ENCODE data around the gene TDRD7.
"Not testable (repeated sequence)": the region's sequence is repeated elsewhere in the genome, so short reads cannot be mapped to it uniquely, and the experiment has no call there.

The TDRD7 gene

DNA sequence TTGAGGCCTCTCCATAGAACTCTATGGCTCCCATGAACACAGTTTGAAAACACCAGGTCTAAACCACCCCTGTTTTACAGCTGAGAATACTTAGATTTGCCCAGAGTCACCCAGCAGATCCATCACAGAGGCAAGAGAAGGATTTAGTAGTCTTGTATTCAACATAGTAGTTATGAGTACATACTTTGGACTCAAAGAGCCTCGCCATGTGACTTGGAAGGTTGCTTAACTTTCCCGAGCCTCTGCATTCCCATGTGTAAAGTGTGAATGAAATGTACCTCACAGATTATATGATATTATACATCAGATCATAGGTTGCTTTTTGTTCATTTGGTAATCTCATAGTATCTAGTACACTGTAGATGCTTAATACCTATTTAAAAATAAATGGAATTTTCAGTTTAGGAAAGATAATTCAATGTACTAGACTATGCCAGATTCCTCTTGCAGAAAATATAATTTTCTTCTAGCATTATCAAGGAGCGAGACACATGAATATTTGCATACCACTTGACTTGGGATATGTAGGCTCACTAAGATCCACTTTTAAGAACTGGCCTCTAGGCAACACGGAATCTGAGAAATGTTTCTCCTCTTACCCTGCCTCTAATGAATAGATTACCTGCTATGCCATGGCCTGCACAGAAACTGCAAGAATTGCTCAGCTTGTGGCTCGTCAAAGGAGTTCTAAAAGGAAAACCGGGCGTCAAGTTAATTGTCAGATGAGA is 18.6 kb downstream of the TDRD7 start:
- DNase-seq: no peak

DNA sequence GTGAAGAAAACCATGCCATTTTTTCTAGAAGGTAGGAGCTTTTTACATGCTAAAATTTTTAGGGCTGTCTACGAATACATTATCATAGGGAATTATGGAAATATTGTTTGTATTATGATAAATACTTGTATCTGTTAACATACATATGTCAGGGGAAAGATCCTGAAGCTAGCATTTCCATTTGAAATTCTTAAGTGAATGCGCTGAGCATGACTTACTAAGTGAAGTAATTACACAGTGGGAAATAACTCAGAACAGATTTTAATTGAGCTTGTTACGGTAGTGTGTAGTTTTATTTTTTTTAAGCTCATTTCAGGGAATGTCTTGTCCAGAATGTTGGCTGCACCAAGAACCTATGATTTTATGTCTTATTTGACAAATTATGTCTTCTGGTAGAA is 19.1 kb downstream of the TDRD7 start:
- no peak for DNase-seq

DNA sequence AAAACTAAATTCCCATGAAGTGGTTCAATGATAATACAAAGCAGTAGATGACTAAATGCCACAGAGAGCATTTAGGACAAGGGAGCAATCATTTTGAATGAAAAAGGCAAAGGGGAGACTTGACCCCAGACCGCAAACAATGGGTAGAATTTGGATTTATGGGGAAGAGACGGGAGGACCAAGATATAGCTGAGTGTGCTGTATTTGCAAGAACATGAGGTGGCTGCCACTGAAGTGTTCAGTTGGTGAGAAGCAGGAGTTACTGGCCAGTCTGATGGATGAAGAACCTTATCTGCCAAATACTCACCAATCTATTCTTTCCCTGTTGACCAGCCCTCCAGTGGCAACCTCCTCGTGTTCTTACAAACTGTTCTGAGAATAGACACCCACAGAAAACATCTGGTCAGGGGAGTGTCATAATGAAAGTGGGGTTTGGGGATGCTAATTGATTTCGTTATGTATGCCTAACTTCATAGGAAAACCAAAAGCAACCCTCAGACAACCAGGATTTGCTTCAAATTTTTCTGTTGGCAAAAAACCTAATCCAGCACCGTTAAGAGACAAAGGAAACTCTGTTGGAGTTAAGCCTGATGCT is 19.8 kb downstream of the TDRD7 start:
- no peak for DNase-seq

DNA sequence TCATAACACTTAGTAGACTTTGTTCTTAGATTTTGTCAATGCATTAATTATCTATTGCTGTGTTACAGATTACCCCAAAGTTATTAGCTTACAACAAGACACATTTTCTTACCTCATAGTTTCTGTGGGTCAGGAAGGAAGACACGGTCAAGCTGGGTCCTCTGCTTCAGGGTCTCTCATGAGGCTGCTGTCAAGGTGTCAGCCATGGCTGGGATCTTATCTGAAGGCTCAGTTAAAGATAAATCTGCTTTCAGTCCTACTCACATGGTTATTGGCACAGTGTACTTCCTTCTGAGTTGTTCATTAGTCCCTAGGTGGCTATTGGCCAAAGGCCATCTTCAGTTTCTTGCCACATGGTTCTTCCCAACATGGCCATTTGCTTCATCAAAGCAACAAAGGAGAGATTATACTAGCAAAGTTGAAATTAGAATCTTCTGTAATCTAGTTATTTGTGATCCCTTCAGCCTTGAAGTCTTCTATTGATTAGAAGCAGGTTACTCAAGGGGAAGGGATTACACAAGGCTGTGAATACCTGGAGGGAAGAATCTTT is 25.2 kb downstream of the TDRD7 start:
- DNase-seq: no peak

DNA sequence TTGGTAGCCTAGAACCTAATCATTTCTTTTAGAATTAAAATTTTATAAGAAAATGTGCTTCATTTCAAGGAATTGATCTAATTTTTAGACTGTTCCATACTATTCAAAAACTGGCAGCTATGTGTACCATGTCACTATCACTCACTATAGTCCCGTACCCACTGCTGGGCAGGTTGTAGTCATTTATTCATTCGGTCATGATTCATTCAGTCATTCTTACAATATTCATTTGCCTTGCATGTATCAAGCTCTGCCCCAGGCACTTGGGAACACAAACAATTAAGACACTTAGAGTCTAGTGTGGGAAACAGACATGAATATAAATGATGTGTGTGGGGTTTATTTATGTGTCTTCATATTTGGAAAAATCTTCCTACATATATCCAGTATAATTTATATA is 26.4 kb downstream of the TDRD7 start:
- no peak for DNase-seq

DNA sequence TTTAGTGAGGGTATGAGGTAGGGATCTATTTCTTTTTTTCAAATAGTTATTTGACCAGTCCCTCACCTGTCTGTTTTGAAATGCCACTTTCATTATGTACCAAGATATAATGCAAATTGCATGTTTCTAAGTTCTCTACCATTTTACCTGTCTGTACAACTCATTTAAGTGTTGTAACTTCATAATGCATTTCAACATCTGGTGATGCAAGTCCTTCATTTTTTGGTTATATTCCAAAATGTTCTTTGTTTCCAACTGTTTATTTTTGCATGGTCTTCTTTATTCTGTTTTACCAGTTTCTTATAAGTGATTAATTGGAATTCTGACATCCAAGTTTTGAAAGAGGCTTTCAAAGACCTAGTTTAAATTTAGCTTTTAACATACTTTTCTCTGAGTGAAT is 26.8 kb downstream of the TDRD7 start:
- DNase-seq: no peak

DNA sequence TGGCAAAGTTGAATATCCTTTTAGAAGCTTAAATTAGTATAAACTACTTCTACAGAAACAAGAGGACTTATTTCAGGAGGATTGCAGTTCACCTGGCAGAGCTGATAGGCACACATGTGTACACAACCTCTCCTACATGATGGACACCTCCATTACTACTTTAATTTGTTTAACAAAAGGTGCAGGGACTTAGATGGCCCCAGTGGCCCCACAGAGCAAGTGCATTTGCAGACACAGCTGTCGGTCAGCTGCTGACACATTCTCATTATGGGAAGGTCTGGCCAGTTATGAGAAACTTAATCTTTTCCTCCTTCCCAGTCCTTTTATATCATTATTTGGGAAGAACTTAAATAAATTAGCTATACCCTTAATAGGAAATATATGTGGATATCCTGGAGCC is 28.3 kb downstream of the TDRD7 start:
- no peak for DNase-seq

DNA sequence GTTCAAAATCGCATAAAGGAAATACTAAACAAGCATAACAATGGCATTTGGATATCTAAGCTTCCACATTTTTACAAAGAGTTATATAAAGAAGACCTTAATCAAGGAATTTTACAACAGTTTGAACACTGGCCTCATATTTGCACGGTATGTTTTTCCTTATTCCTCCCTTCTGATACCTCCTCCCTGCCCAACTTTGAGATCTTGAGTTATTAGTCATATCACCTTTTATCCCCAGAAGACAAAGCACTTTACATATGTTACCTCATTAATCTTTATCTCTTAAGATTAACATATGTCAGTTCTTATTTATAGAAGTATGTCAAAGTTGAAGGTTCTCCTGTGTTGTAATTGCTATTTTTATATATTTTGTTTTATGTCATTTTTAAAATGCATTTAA is 29.8 kb downstream of the TDRD7 start:
- no peak for DNase-seq

DNA sequence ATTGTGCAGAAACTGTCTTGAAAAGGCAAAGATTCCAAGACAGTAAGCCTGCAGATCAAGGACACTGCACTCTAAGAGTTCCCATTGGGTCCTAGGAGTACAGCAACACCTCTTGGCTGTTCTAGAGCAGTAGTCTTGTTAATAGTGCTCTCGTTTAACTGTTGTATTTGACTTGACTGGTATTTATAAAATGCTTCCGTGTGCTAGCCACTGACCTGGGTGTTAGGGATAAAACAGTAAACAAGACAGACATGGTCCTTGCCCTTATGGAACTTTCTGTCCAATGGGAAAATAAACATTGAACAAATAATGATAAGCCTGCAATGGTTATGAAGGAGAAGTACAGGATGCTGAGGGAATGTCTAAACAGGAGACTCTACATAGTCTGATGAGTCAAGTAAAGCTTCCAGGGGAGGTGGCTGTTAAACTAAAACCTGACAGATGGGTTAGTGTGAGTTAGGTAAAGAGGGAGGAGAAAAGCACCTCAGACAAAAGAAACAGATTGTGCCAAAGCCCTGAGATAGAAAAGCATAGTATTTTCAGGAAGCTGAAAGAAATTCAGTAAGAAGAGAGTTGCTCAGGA is 33.3 kb downstream of the TDRD7 start:
- DNase-seq: no peak

DNA sequence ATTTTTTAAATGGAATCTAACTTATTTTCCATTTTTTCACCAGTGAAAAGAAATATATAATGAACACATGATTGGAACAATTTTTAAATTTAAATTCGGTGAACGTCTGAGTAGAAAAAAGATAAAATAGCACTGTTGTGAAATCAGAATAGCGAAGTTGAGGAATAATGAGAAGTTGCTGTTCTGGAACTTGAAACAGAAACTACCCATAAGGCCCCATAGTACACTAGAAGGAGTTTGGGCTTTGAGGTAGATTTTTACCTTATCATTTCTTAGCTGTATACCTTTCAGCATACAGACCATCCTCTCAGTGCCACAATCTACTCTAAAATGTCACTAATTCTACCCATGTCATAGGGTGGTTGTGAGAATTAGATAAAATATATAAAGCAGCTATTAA is 35.1 kb downstream of the TDRD7 start:
- DNase-seq: no peak

DNA sequence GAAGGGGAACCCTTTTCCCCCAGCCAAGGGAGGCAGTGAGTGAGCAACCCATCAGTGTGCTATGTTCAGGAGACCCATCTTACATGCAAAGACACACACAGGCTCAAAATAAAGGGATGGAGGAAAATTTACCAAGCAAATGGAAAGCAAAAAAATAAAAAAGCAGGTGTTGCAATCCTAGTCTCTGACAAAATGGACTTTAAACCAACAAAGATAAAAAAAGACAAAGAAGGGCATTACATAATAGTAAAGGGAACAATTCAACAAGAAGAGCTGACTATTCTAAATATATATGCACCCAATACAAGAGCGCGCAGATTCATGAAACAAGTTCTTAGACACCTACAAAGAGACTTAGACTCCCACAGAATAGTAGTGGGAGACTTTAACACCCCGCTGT is 41.7 kb downstream of the TDRD7 start:
- DNase-seq: not testable (repeated sequence)

DNA sequence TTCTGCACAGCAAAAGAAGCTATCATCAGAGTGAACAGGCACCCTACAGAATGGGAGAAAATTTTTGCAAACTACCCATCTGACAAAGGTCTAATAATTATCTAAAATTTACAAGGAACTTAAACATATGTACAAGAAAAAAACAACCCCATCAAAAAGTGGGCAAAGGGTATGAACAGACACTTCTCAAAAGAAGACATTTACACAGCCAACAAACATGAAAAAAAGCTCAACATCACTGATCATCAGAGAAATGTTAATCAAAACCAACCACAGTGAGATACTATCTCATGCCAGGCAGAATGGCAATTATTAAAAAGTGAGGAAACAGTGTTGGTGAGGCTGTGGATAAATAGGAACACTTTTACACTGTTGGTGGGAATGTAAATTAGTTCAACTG is 44.9 kb downstream of the TDRD7 start:
- not testable (repeated sequence) for DNase-seq

DNA sequence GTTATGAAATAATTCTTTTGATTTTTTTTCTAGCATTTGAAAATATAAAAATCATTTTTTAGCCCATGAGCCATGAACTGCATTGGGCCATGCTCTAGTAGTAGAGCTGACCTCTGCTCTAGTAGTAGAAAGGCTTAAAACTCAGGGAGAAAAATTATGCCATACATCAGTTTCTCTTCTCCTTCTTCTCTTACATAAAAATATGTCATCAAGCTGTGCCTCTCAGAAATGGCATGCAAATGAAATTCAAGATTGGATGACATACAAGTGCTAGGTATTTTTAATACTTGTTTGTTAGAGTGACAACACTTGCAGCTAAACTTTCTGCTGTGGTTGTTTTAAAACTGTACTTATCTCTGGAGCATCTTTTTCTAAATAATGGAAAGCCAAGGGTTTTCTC is 47.4 kb downstream of the TDRD7 start:
- no peak for DNase-seq

DNA sequence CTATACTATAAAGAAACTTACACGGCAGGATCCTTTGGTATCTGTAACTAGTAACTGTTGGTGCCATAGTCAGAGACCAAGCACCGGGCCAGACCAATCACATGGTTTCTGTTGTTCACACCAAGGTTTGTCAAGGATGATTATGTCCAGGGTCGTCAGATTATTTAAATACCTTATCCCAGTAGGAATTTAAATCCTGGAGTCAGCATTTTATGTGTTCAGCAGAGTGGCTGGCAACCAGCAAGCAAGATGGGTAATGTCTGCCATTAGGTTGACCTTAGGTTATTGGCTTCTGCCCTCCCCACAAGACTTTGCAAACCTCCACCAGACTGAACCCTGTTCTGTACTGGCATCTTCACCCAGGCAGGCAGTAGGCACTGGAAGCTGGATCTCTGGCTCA is 50.3 kb downstream of the TDRD7 start:
- DNase-seq: no peak

DNA sequence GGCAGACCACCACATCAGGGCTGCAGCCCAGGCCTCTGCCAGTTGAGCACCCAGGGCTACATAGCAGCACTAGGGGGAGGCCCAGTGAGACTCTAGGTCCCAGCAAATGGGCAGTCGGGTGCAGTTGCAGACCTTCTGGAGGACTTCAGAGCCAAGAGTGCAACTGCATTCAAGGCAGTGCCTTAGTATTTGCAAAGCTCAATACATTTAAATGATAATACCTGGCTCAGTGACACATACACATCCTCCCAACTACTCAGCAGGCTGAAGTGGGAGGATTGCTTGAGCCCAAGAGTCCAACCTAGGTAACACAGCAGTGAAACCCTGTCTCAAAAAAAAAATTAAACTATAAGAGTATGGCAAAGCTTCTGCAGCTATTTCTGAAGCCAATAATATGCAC is 51.0 kb downstream of the TDRD7 start:
- DNase-seq: no peak

DNA sequence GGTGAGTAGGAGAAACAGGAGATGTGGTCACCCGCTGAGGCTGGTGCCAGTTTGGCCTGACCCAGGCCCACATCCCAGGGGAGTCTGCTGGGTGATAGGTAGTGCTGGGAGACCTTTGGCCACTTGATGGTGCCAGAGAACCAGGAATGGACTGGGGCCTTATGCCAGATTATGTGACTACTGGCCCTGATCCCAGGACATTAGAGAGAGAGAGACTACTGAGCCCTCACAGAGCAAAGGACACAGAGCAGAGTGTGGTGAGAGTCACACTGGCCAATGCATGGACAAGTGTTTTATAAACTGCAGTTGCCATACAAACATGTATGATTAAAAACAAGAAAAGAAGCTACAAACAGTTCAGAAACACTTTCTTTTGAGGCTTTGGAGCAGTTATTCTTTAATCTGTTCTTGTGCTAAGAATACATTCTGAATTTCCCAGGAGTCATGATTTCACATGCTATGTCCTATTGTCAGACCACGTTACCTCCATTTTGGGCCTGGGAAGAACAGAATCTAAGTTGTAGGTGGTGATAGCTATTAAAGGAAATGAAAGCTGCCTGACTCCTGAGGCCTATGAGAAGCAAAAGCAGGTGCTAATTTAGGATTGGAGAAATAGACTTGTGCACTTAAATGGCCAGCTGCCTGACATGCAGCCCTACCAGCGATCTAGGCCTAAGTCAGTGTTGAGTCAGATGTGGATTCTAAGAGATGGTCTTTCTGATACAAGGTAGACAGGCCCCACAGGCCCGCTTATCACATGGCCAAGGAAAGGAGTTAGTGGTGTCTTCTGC is 57.0 kb downstream of the TDRD7 start:
- DNase-seq: peak; percentile 42

DNA sequence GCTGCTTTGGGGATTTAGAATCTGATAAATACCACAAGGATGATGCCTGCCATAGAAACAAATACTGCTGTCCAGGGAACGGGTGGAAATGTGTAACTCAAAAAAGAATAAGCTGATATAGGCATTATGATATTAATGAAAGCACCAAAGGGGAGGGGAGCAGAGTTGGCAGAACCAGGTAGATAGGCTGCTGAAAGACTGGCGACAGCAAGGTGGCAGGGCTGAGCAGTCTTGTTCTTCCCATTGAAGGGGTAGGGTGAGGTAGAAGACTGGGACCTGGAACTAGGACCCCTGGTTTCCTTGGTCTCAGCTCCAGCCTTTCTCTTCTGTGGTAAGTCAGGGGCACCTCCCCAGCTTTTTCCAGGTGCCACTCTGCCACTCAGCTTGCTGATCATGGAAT is 58.2 kb downstream of the TDRD7 start:
- DNase-seq: no peak

DNA sequence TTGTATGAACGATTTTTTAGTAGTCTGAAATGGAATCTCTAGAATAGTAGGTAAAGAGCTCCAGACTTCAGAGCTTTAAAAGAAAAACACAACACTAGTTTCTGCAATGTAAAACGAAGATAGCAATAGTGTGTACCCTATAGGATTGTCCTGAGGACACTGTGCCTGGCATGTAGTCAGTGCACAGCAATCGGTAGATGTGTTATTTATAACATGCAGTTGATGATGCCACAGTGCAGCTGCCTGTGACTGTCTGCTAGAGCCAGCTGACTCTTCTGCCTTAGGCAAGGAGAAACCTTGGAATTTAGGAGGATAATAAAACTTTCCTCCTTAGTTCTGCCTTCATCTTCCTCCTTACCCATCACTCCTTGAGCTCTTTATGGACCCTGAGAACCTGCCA is 61.8 kb downstream of the TDRD7 start:
- no peak for DNase-seq

DNA sequence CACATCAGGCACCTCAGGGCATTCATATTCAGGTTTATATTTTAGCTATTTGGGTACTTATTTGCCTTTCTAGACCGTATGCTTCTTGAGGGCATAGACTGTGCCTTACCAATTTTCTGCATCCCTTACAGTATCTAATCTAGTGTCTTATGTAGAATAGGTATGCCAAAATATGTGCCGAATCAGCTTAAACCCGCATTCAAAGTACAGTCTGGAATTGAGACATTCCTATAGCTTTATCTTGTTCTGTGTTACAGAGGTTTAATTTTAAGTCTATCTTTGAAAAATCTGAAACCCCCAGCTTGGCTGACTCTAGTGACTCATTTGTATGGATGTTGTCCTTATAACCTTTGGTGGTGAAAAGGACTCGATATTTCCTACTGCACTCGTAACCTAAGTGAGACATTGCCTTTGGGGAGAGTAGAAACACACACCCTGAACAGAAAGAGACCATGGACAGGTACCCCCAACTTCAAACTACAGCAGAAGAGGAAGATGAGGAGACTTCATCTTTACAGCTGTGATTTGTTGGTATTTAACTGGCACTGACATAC is 62.6 kb downstream of the TDRD7 start:
- DNase-seq: no peak

DNA sequence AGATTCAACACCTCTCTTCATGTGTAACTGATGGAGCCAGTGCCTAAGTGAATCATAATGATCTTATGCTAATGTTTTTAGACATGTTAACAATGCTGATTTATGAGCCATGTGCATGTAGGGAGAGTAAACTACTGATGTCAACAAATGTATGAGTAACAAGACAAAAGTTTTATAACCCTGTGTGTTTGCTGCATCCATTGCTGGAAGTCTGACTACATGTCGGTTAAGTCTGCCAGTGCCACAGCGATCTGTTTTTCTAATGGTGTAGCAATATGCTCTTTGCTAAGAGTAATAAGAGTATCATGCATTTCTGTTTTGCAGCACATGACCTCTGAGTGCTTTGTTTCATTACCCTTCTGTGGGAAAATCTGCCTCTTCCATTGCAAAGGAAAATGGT is 63.2 kb downstream of the TDRD7 start:
- DNase-seq: no peak

DNA sequence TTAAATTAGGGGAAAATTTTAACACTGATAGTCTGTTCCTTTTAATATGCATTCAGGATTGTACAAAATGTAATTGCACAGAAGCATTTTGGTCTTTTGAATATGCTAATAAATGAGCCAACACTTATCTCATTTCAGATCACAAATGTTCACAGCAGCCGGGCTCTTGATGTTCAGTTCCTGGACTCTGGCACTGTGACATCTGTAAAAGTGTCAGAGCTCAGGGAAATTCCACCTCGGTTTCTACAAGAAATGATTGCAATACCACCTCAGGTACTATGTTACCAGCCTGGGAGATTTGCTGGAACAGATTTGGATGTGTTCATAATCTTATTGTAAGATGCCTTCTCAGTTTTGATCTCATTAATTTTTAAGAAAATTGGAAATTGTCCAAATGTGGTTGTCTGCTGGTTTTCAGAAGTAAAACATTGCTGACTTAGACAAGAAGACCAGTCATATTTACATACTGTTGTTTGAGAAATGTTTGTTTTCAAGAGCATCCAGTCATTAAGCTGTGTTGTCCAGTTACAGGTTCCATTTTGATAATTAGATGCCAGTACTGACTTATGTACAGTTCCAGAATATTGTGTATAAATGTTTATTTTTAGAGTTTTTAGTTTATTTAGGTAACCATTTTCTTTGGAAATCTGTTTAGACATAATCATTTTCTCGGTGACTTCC is 66.5 kb downstream of the TDRD7 start:
- DNase-seq: no peak

DNA sequence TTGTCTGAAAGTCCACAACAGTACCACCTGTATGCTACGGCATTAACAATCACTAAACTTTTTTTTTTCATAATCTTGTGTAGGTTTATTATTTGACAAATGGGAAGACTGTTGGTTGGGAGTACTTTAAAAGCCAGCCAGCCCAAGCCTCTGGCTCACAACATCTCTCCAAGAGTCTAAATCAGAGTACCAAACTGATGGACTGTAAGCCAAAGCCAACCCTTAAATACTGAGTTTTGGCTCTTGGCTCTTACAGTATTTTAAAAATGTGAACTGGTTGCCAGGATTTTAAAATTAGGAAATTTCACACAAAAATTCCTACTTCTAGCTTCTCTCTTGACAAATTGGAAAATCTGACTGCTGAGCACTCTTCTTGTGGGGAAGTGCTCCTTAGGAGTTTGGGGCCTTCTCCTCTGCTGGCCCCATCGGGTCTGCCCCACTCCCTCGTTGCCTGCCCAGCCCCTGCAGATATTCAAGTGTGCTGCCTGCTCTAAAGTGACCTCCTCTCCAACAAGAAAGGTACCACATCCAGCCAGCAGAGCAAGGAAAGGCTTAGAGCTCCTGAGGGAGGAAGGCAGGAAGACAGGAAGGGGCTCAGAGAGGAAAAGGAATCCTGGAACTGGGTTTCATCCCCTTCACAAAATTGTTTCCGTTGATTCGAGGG is 67.7 kb downstream of the TDRD7 start:
- no peak for DNase-seq
